Ramos (cell line): ENCODE measurements around the gene CMIP.
"Not testable (repeated sequence)": the region's sequence is repeated elsewhere in the genome, so short reads cannot be mapped to it uniquely, and the experiment has no call there.

ENCODE experiments used
- in situ Hi-C: fragments of 300-500 bp; cut with MboI; formaldehyde crosslinking; loops from one replicate; pipeline ENCODE4 v1.14.3; 2022; ENCODE audit warnings: low sequenced_read_pairs; ENCODE audit not compliant: unreplicated experiment

The CMIP gene

DNA sequence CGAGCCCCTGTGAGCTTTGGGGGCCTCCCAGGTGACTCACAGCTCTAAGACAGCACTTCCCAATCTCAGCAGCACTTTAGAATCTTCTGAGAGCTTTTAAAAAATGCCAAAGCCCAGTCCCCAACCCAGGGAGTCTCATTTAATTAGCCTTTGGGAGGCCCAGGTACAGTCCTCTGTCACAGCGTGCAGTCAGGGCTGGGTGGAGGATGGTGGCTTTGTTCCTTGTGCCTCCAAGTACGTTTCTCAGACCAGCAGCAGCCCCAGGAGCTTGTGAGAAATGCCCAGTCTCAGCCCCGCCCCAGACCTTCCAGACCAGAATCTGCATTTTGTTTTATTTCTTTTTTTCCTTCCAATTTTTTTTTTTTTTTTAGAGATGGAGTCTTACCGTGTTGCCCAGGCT lies 27.4 kb upstream of the CMIP start:
- in situ Hi-C loops: no loop called here

DNA sequence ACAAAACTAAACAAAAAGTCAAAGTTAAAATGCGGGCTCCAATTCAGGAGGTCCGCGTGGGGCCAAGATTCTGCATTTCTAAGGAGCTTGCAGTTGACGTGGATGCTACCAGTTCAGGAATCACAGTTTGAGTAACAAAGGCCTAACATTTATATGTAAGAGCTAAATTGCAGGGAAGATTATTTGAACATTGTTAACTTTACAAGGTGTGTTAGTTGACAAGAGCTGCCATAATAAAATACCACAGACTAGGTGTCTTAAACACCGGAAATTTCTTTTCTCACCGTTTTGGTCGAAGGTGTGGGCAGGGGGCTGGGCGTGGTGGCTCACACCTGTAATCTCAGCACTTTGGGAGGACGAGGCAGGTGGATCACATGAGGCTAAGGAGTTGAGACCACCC lies 24.8 kb upstream of the CMIP start:
- in situ Hi-C loops: no loop called here

- in situ Hi-C loops: no loop called here
Measured at GRCh38 chr16:81421126-81421525, 23.5 kb upstream of the CMIP start.

DNA sequence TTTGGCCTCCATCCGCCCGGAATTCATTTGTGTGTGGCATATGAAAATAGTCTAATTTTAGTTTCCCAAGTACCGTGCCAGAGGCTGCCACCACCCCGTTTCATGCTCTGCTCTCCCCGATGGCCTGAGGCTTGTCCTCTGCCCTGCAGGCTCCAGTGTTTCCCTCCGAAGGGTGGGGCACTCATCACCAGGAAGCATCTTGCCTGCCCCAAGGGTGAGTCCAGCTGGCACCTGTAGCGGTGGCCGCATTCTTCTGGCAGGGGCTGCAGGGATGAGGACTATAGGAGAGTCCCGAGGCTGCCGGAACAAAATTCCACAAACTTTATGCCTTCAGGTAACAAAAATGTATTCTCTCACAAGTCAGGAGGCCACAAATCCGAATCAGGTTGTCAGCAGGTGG lies 23.1 kb upstream of the CMIP start:
- in situ Hi-C loops: no loop called here

DNA sequence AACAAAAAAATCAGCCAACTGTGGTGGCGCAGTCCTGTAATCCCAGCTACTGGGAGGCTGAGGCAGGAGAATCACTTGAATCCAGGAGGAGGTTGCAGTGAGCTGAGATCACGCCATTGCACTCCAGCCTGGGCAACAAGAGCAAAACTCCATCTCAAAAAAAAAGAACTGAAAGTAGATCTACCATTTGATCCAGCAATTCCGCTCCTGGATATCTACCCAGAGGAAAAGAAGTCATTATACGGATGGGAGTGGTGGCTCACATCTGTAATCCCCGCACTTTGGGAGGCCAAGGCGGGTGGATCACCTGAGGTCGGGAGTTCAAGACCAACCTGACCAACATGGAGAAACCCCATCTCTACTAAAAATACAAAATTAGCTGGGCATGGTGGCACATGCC lies 22.5 kb upstream of the CMIP start:
- in situ Hi-C loops: not testable (repeated sequence)

DNA sequence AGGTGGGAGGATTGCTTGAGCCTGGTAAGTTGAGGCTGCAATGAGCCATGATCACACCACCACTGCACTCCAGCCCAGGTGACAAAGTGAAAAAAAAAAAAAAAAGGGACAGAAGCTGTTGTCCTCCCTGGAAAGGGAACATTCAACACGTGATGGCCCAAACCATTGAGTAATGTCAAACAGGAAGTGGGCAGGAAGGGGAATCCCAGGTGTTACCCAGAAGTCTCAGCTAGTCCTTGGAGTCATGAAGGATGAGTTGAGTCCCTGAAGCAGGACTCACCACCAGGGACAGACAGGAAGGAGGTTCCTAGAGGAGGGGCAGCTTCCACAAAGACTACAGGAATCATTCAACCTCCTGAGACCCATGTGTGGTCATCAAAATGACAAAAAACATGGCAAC lies 19.8 kb upstream of the CMIP start:
- in situ Hi-C loops: no loop called here

DNA sequence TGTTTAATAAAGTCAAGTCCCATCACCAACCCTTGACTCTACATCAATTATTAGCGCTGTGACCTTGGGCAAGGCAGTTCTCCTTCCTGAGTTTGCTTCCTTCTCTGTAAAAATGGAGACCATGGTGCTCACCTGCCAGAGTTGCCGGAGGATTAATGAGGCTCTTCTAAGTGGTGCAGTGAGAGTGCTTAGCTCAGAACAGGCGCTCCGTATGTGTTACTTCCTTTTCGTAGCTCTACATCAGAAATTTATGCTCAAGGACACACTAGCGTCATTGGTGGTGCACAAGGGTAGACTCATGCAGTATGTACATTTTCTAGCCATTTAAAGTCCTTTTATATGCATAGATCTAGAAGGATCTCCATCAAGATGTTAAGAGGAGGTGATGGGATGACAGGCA lies 17.4 kb upstream of the CMIP start:
- in situ Hi-C loops: no loop called here

DNA sequence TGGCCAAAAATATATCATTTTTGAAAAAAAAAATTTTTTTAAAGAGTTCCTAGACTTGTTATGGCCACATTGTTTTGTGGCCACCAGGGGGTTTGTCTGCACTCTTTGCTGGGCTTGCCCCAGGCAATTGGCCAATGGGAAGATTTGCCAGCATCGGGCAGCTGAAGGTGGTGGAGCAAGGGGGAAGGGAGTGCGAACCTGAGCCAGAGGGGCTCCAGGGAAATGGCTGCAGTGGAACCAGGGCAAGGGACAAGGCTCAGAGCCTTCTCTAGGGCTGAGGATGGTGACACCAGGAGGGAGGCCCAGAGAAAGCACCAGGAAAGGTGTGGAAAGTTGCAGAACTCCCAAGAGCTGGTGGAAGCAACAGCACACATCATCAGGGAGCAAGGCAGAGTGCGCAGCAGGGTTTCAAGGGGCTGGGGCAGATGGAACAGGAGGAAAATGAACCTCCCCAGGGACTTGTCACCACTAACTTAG lies 15.5 kb upstream of the CMIP start:
- in situ Hi-C loops: no loop called here

- in situ Hi-C loops: loop anchor here (10.0 kb wide), 1 partner anchor 393 kb away; no protein-coding TSS in a partner anchor
Measured at GRCh38 chr16:81431554-81432353, 12.9 kb upstream of the CMIP start.

DNA sequence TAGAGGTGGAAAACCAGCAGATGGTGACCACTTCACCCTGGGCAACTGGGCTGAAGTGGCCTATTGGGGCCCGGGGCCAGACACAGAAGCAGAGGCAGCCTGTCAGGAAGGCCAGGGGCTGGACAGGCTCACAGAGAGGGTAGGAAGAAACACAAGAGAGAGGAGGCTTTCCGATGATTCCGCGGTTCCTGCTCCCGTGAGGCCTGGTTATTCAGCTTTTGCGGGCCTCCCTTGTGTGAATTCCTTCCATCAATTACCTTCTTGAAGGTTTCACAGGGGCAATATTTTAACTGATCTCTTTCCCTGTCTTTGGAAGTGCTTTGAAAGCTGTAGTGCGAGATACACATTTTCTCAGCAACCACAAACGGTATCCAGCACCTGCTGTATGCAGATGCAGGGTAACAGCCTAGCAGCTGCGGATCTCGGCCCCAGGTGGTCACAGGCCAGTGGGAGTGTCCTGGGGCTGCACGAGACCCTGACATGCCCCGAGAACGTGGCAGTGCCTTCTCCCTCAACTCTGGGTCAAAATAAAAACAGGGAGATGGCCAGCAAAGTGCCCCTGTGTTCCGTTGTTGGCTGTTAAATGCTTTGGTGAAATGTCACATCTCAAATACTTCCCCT lies 11.6 kb upstream of the CMIP start:
- in situ Hi-C loops: loop anchor here (10.0 kb wide), 1 partner anchor 392 kb away; no protein-coding TSS in a partner anchor

GRCh38 chr16:81435103-81435502 lies 9.5 kb upstream of the CMIP start:
- in situ Hi-C loops: loop anchor here (10.0 kb wide), 1 partner anchor 390 kb away; no protein-coding TSS in a partner anchor

DNA sequence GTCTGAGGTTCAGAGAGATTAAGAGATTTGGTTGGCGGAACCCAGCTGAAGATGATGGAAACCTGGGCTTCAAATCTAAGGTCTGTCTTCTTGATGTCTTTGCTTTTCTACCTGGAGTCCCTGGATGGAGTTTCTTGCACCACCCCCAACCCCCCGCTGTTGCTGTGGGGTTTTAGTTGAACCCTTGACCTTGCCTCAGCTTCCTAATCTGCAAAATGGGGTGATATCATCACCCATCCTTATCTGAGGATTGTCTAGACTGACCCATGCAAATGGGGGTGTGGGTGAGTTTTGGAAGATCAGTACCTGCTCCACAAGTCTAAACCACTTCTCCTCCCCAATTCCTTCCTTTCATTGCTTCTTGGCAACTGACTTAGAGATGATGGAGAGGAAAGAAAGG lies 9.0 kb upstream of the CMIP start:
- in situ Hi-C loops: loop anchor here (10.0 kb wide), 1 partner anchor 389 kb away; no protein-coding TSS in a partner anchor

- in situ Hi-C loops: loop anchor here (10.0 kb wide), 1 partner anchor 388 kb away; no protein-coding TSS in a partner anchor
Measured at GRCh38 chr16:81436386-81436785, 8.2 kb upstream of the CMIP start.

- in situ Hi-C loops: loop anchor here (10.0 kb wide), 1 partner anchor 387 kb away; no protein-coding TSS in a partner anchor
Measured at GRCh38 chr16:81437865-81438264, 6.7 kb upstream of the CMIP start.

DNA sequence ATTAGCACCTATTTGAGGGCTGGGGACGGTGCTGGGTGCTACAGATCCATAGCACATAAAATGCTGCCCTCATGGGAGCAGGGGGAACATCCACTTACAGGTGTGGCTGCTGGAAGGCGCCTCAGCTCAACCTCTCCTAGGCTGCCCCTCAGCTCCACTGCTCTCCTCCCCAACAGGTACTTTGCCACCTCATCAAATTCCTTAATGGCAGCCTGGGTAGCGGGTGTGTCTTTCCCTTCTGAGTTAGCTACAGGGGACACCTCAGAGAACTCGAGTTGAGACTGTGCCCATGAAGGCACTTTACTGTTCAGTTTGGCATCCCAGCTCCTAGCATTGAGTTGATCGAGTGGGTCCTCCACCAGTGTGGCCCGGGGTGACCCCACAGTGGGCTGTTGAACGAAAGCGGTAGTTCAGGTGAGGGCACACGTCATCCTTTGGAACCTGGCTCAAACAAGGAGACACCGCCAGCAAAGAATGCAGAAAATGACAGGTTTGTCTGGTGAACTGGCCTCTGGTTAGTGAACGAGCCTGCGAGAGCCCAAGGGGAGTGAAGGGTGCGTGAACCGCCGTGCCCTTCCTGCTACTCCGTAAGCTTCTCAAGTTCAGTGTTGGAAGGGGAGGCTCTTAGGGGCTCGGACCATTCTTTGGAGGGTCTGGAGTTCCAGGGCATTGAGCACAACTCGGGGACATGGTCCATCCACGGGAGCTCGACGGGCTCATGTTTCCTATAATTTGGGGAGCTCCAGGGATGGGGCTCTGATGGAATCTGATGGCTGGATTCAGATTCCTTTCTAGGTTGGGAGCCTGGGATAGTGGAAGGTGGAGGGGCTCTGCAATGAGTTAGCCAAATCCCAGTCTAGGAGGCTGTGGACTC lies 3.5 kb upstream of the CMIP start:
- in situ Hi-C loops: no loop called here

DNA sequence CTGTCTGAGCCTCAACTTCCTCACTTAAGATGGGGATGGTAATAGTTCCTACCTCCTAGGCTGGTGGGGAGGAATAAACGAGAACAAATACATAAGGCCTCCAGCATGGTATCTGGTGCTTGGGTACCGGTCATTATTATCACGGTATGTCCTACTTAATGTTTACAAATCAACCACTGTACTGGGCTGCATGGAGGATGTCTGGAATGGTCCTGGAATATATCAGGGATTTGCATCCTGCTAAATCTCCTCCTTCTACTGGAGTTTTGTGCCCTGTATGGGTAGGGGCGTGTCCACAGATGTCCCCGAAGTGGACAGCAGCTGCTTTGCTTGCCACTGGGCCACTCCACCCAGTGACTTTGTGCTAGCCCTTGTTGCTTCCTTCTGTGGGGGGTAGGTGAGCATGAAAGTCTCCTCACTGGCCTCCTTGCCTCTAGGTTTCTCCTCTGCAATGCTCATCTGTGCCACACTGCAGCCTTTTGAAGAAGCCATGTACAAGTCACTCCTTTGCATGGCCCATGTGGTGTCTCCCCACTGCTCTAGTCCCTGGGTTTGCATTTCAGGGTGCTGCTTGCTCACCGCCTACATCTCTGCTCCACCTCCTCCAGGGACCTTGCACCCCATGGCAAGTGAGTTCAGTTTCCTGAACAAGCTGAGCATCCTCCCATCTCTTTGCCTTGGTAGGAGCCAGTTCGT lies 2.2 kb upstream of the CMIP start:
- in situ Hi-C loops: no loop called here

DNA sequence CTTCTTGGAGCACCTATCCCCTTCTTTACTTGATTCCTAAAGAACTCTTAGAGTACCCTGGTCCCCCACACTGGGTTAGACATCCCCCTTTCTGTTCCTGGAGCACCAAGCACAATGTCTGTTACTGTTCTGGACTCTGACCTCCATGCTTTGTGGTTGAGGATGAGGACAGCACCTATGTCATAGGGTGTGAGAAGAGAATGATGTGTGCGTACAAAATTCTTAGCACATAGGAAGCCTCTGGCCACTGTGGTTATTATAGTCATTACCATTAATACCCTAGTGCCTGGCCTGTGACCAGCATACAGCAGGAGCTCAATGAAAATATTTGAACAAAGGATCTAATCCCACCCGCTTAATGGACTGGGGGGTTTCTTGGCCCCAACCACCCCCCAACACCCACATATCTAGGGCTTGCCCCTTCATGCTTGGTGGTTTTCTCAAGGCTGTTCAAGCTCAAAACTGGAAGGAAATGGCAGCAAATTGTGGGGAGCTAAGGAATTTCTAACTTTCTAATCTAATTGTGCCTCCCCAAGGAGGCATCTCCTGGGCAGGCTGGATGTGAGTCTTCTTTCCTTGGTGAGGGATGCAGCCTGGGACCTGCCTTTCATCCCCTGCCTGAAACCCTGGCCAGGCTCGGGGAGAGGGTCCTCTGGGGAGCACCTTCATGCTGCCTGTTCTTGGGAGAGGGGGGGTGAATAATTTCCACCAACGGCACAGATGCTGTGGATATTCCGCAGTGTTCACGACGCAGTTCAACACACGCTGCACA lies 1.5 kb upstream of the CMIP start:
- in situ Hi-C loops: no loop called here

DNA sequence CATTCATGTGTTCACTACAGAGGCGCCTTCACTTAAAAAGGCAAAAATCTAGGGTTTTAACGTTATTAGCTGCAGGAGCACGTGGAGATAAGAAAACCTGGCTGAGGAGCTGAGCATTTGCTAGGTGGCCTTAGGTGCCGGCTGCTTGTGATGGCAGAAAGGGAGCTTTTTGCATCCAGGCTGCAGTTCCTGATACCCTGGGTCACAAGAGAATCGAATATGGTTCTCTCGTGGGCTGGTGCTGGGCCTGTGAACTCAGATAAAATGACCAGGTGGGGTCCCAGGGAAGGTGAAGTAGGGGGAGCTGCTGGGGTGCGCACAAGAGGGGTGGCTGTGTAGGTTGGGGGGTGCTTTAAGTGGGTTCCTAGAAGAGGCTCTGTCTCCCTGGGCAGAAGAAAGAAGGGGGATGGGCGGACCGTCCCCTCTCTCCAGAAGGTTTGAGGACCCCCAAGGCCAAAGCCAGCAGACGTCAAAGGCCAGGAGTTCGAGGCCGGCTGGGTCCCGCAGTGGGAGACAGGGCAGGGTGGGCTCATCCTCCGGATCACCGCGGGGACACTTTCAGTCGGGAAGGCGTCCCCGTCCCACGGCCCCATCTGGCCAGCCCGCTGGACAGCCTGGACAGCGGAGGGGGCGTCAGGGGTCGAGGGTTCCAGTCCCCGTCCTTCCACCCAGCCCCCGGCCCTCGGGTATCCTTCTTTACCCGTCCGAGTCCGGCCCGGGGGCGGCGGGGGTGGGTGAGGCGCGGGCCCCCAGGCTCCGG lies 740 bp upstream of the CMIP start:
- in situ Hi-C loops: no loop called here
